Measurements from ENCODE around the gene ZSCAN22.
"Not testable (repeated sequence)": the region's sequence is repeated elsewhere in the genome, so short reads cannot be mapped to it uniquely, and the experiment has no call there.

The ZSCAN22 gene

DNA sequence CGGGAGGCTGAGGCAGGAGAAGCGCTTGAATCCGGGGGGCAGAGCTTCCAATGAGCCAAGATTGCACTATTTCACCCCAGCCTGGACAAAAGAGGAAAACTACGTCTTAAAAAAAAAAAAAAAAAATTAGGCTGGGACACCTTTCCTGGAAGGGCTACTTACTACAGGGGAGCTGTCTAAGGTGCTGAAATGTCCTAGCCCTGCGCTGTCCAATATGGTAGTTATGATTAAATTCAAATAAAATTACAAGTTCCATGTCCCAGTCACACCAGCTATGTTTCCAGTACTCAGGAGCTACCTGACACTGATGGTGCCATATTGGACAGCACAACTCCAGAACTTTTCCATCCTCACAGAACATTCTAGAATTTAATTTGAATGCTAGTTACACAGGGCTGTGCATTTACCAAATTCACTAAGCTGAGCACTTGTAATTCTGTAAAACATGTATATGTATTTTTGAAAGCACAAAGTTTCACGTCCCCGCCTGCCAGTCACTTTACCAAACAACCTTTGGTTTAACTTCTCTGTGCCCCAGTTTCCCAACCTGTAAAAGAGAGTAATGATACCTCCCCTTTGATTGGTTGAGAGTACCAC is 9.2 kb upstream of the ZSCAN22 start:
- DNase-seq (ENCODE audit: low read depth in 1 of 2, low spot score in 1 of 2): no peak

DNA sequence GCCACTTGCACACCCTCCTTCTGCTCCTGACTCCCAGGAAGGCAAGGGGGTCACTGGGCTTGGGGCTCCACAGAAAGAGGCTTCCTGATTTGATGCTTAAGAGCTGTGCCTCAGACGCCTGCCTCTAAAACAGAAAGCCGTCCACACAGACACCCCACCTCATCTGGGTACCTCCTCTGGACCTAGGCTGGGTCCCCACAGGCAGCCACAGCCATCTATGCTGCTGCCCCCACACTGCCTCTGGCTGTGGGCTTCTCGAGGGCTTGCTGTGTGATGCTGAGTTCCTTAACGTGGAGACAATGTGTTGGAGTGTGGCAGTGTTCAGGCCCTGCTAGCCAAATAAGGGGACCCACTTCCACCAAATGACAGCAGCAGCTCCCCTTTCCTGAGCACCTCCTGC is 8.5 kb upstream of the ZSCAN22 start:
- DNase-seq (ENCODE audit: low read depth in 1 of 2, low spot score in 1 of 2): no peak

- DNase-seq (ENCODE audit: low read depth in 1 of 2, low spot score in 1 of 2): no peak
Measured at GRCh38 chr19:58319241-58319640, 7.6 kb upstream of the ZSCAN22 start.

GRCh38 chr19:58325311-58326022 is 1.3 kb upstream of the ZSCAN22 start:
- DNase-seq (ENCODE audit: low read depth in 1 of 2, low spot score in 1 of 2): no peak

DNA sequence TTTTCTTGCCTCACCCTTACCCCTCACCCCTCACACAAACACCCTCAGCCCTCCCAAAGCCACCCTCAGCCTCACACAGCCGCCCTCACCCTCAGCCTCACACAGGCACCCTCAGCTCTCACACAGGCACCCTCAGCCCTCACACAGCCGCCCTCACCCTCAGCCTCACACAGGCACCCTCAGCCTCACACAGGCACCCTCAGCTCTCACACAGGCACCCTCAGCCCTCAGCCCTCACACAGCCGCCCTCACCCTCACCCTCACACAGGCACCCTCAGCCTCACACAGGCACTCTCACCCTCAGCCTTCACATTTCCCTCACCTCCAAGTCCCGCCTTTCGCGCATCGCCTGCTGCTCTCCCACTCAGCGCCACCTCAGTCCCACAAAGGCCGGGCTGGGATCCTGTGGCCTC is 287 bp upstream of the ZSCAN22 start:
- no peak for DNase-seq (ENCODE audit: low read depth in 1 of 2, low spot score in 1 of 2)

DNA sequence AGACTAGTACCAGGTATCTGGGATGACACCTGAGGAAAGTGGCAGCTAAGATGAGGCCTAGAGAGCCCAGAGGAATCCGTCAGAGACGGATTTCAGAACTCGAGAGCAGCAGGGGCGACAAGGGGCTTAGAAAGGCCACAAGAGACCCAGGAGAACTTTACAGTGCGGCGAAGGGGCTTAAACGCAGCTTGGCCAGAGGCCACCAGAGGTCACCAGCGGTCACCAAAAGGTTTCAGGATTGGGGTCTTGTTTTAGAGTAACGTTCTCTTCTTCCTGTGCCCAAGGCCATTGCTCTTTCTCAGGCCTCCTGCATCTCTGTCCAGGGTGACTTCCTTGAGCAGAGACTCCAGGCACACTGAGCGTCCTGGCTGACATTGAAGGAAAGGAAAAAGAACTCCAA is 2.2 kb downstream of the ZSCAN22 start:
- no peak for DNase-seq (ENCODE audit: low read depth in 1 of 2, low spot score in 1 of 2)

DNA sequence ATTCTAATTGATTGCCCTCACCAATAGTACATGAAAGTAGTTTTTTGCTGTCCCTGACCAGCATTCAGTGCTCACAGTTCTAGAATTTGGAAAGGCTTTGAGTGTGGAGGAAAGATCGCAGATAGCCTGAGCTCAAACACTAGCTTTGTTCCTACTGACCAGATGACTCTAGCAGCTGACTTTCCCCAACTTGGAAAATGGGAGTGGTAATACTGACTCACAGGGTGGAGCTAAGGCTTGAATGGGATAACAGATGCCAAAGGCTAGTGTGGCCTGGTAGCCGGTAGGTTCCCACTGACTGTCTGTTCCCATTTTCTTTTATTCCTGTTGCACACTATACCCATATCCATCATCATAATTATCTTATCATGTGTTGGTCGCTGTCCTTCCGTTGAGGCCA is 3.7 kb downstream of the ZSCAN22 start:
- DNase-seq (ENCODE audit: low read depth in 1 of 2, low spot score in 1 of 2): no peak

DNA sequence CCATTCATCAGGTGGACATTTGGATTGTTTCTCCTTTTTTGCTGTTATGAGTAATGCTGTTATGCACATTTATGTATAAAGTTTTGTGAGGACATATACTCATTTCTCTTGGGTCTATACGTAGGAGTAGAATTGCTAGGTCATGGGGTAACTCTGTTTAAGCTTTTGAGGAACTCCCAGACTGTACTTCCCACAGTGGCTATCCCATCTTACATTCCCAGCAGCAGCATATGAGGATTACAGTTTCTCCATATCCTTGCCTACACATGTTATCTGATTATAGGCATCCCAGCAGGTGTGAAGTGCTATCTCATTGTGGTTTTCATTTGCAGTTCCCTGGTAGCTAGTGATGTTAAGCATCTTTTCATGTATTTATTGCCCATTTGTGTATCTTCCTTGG is 5.9 kb downstream of the ZSCAN22 start:
- no peak for DNase-seq (ENCODE audit: low read depth in 1 of 2, low spot score in 1 of 2)

DNA sequence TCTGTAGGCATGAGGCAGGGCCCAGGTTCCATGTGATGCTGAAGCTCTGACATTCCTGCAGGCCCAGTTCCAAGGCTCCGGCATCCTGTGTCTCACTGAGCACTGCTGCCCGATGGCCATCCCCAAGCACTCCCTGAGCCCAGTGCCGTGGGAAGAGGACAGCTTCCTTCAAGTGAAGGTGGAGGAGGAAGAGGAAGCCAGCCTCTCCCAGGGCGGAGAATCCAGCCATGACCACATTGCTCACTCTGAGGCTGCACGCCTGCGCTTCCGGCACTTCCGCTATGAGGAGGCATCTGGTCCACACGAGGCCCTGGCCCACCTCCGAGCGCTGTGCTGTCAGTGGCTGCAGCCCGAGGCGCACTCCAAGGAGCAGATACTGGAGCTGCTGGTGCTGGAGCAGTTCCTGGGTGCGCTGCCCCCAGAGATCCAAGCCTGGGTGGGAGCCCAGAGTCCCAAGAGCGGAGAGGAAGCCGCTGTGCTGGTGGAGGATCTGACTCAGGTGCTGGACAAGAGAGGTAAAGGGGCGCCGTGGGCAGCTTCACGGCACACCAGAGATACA is 8.0 kb downstream of the ZSCAN22 start:
- no peak for DNase-seq (ENCODE audit: low read depth in 1 of 2, low spot score in 1 of 2)

- no peak for DNase-seq (ENCODE audit: low read depth in 1 of 2, low spot score in 1 of 2)
Measured at GRCh38 chr19:58335630-58336029, 8.8 kb downstream of the ZSCAN22 start.

GRCh38 chr19:58336216-58336615 is 9.4 kb downstream of the ZSCAN22 start:
- DNase-seq (ENCODE audit: low read depth in 1 of 2, low spot score in 1 of 2): no peak

DNA sequence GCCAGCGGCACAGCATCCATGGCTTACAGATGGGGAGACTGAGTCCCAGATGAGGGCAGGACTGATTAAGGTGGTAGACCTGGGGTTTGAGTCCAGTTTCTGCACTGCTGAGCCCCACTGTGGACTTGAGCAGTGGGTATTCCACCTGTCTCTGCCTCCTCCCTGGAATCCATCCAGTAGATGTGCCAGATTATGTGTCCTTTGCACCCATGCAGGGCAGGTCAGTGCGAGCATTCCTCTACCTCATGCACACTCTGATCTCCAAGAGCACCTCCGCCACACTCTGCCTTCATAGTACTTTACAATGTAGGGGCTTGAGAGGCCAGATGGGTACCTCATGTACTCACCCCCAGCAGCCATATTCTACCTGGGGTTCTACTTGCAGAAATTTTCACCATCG is 10.0 kb downstream of the ZSCAN22 start:
- DNase-seq (ENCODE audit: low read depth in 1 of 2, low spot score in 1 of 2): no peak

- DNase-seq (ENCODE audit: low read depth in 1 of 2, low spot score in 1 of 2): no peak
Measured at GRCh38 chr19:58338336-58338735, 11.5 kb downstream of the ZSCAN22 start.

- DNase-seq (ENCODE audit: low read depth in 1 of 2, low spot score in 1 of 2): no peak
Measured at GRCh38 chr19:58338825-58339558, 12.2 kb downstream of the ZSCAN22 start.

DNA sequence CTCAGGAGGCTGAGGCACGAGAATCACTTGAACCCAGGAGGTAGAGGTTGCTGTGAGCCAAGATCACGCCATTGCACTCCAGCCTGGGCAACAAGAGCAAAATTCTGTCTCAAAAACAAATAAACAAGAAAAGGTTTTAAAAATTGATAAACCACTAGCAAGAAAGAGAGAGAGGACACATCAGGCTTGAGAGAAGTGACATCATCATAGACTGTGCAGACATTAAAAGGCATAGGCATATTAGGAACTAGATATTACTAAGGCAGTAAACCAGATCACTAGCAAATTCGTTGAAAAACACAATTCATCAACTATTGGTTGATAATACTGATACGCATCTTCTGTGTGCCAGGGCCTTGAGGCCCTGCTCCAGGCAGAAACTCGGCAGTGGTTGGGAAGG is 18.8 kb downstream of the ZSCAN22 start:
- DNase-seq (ENCODE audit: low read depth in 1 of 2, low spot score in 1 of 2): no peak

GRCh38 chr19:58346961-58347929 is 20.5 kb downstream of the ZSCAN22 start:
- DNase-seq (ENCODE audit: low read depth in 1 of 2, low spot score in 1 of 2): peak; percentile 42 to 52

GRCh38 chr19:58348080-58348479 is 21.3 kb downstream of the ZSCAN22 start:
- not testable (repeated sequence) for DNase-seq (ENCODE audit: low read depth in 1 of 2, low spot score in 1 of 2)

- DNase-seq (ENCODE audit: low read depth in 1 of 2, low spot score in 1 of 2): no peak
Measured at GRCh38 chr19:58349590-58349989, 22.8 kb downstream of the ZSCAN22 start.

GRCh38 chr19:58350001-58350861 is 23.4 kb downstream of the ZSCAN22 start:
- DNase-seq (ENCODE audit: low read depth in 1 of 2, low spot score in 1 of 2): no peak

All from activated CD4-positive, alpha-beta T cell treated with anti-CD3 and anti-CD28 coated beads, Interleukin-2, amount 50 U/mL, for 24 hours (primary cell).